ENCODE data around the gene CPN2. TPM values are rescaled to one million over a fixed set of nuclear protein-coding genes. Genes with fewer than 3 reads are reported as not detected.

CPN2 gene
- total and polyA plus RNA-seq, 2 experiments from 2014 or later: 0.10 to 0.14 TPM

DNA sequence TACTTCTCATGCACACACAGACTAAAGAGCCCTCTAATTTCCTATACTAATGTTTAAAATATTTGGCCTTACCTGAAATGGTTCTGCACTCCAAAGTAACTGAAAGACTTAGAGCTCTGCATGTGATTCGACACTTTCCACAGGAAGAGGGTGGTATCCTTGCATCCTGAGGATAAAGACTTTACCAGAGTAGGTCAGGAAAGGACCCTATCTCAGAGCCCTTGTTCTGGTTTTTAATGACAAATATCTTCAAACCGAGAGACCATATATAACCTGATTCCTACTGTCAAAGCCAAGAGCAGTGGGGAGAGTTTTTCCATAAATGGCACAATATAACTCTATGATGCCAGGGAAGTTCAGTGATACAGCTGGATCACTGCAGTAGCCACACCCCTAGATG is 48.0 kb upstream of the CPN2 start, which contains the start of gene GP5 (continued):
- TF ChIP-seq JUNB (IDR thresholded peaks at IDR 0.05; ENCODE audit: unreplicated experiment) (no peak), ETS1 (IDR thresholded peaks at IDR 0.05) (no peak), ZNF114 (CRISPR knock-in tag; IDR thresholded peaks at IDR 0.05) (no peak)

- H3K9me3 Mint-ChIP-seq: no peaks in the 10 kb centered on the region
- peak; percentile 23 for ATAC-seq
Observed at GRCh38 chr3:194397757-194398312, 46.7 kb upstream of the CPN2 start.

GRCh38 chr3:194396859-194397756 is 46.0 kb upstream of the CPN2 start:
- peak overlapping the region; percentile 100 for H2AFZ ChIP-seq
- Mint-ChIP-seq H3K36me3 (ENCODE audit: low read depth) (no peaks in the 10 kb centered on the region), H3K9me3 (no peaks in the 10 kb centered on the region), H3K4me1 (peaks cover 21% of the 10 kb centered on the region), H3K27me3 (ENCODE audit: insufficient read depth, low read depth, poor library complexity) (peaks cover 40% of the 10 kb centered on the region), H3K4me3 (peak overlapping the region; percentile 72), H3K27ac (no peak overlapping the region)
- ATAC-seq: peak; percentile 74
- no peak overlapping the region for H3K27ac ChIP-seq (ENCODE audit: low read depth)
- peak overlapping the region; percentile 97 for H3K4me2 ChIP-seq
- peaks cover 48% of the 10 kb centered on the region for H3K27me3 ChIP-seq (ENCODE audit: insufficient read depth)
- DNase-seq (ENCODE audit: low spot score): peak; percentile 73
- H3K36me3 ChIP-seq (ENCODE audit: insufficient read depth): no peaks in the 10 kb centered on the region
- no peaks in the 10 kb centered on the region for H3K9me2 ChIP-seq (ENCODE audit: insufficient read depth)
- no peaks in the 10 kb centered on the region for H4K20me1 ChIP-seq (replicated peaks; ENCODE audit: insufficient read depth)
- H3F3A ChIP-seq (replicated peaks; ENCODE audit: low read depth): peaks cover 7% of the 10 kb centered on the region; the same call in 1 of the 2 replicates
- peak overlapping the region; percentile 66 for H3K4me3 ChIP-seq
- H3K79me2 ChIP-seq (replicated peaks; ENCODE audit: insufficient read depth): no peaks in the 10 kb centered on the region
- H3K4me1 ChIP-seq (ENCODE audit: insufficient read depth): peaks cover 21% of the 10 kb centered on the region
- TF ChIP-seq POLR2AphosphoS5 (IDR thresholded peaks at IDR 0.05; ENCODE audit: low read depth) (no peak), ZNF331 (CRISPR knock-in tag; IDR thresholded peaks at IDR 0.05; ENCODE audit: low read depth) (no peak), ZNF114 (CRISPR knock-in tag; IDR thresholded peaks at IDR 0.05) (no peak), EZH2phosphoT487 (IDR thresholded peaks at IDR 0.05; ENCODE audit: unreplicated experiment) (no peak), JUNB (IDR thresholded peaks at IDR 0.05; ENCODE audit: unreplicated experiment) (no peak), CTCF (conservative IDR thresholded peaks at IDR 0.05; ENCODE audit: low read depth in 2 of 2) (no peak), CREB1 (CRISPR knock-in tag; IDR thresholded peaks at IDR 0.05; ENCODE audit: low read depth) (no peak), REST (IDR thresholded peaks at IDR 0.05; ENCODE audit: unreplicated experiment) (no peak), EZH2 (IDR thresholded peaks at IDR 0.05; ENCODE audit: low read depth, unreplicated experiment) (no peak)

More at GRCh38 chr3:194397757-194398312, 46.7 kb upstream of the CPN2 start:
- Histone ChIP-seq H3K27me3 (ENCODE audit: insufficient read depth) (peaks cover 48% of the 10 kb centered on the region), H3K4me2 (peak overlapping the region; percentile 97), H3K27ac (ENCODE audit: low read depth) (no peak overlapping the region), H3K79me2 (replicated peaks; ENCODE audit: insufficient read depth) (no peaks in the 10 kb centered on the region), H3K36me3 (ENCODE audit: insufficient read depth) (no peaks in the 10 kb centered on the region), H3K4me3 (peak overlapping the region; percentile 66), H3F3A (replicated peaks; ENCODE audit: low read depth) (peaks cover 7% of the 10 kb centered on the region; the same call in 1 of the 2 replicates), H3K9me2 (ENCODE audit: insufficient read depth) (no peaks in the 10 kb centered on the region), H4K20me1 (replicated peaks; ENCODE audit: insufficient read depth) (no peaks in the 10 kb centered on the region), H2AFZ (peak overlapping the region; percentile 100), H3K4me1 (ENCODE audit: insufficient read depth) (peaks cover 21% of the 10 kb centered on the region)
- Mint-ChIP-seq H3K27me3 (ENCODE audit: insufficient read depth, low read depth, poor library complexity) (peaks cover 42% of the 10 kb centered on the region), H3K4me3 (peak overlapping the region; percentile 66), H3K4me1 (peaks cover 21% of the 10 kb centered on the region), H3K36me3 (ENCODE audit: low read depth) (no peaks in the 10 kb centered on the region), H3K27ac (no peak overlapping the region)
- TF ChIP-seq EZH2 (IDR thresholded peaks at IDR 0.05; ENCODE audit: low read depth, unreplicated experiment) (peak; percentile 69), ETS1 (IDR thresholded peaks at IDR 0.05) (no peak), EZH2phosphoT487 (IDR thresholded peaks at IDR 0.05; ENCODE audit: unreplicated experiment) (no peak)
- peak; percentile 67 for DNase-seq (ENCODE audit: low spot score)

Data from GM23338 (cell line).